ENCODE measurements around the gene TRIM38. TPM values are rescaled to one million over a fixed set of nuclear protein-coding genes. Genes with fewer than 3 reads are reported as not detected.

The TRIM38 gene
- total and polyA plus RNA-seq, 2 of the 13 experiments (the other 11 are each of a cell fraction or from before 2014, with no cell fraction given): 2.5 to 3.1 TPM

- TF ChIP-seq NBN (conservative IDR thresholded peaks at IDR 0.05) (no peak), MIER3 (CRISPR knock-in tag; IDR thresholded peaks at IDR 0.05; ENCODE audit: borderline replicate concordance) (no peak; the same call in 1 of the 2 replicates), HMG20B (CRISPR knock-in tag; conservative IDR thresholded peaks at IDR 0.05) (no peak), CAMTA2 (CRISPR knock-in tag; IDR thresholded peaks at IDR 0.05; ENCODE audit: borderline replicate concordance) (no peak), SMARCC2 (IDR thresholded peaks at IDR 0.05) (no peak), PHF21A (CRISPR knock-in tag; IDR thresholded peaks at IDR 0.05) (no peak), ELK4 (CRISPR knock-in tag; IDR thresholded peaks at IDR 0.05; ENCODE audit: borderline replicate concordance) (no peak), HDAC2 (CRISPR knock-in tag; IDR thresholded peaks at IDR 0.05) (peak; percentile 47; the same call in 1 of the 2 replicates), ARNTL (CRISPR knock-in tag; IDR thresholded peaks at IDR 0.05) (no peak), FLYWCH1 (CRISPR knock-in tag; IDR thresholded peaks at IDR 0.05) (no peak), ZNF3 (CRISPR knock-in tag; IDR thresholded peaks at IDR 0.05) (no peak), ZNF563 (CRISPR knock-in tag; IDR thresholded peaks at IDR 0.05) (no peak), PRMT3 (CRISPR knock-in tag; IDR thresholded peaks at IDR 0.05; ENCODE audit: borderline replicate concordance, low read depth) (no peak), ELF3 (CRISPR knock-in tag; IDR thresholded peaks at IDR 0.05) (peak; percentile 54), RNF219 (CRISPR knock-in tag; IDR thresholded peaks at IDR 0.05) (no peak), ARNT2 (CRISPR knock-in tag; IDR thresholded peaks at IDR 0.05; ENCODE audit: low read depth) (no peak), ZNF615 (CRISPR knock-in tag; IDR thresholded peaks at IDR 0.05; ENCODE audit: borderline replicate concordance) (no peak), FOXK2 (IDR thresholded peaks at IDR 0.05) (no peak), NFE2L2 (IDR thresholded peaks at IDR 0.05; ENCODE audit: low read length) (no peak), NR2F1 (CRISPR knock-in tag; IDR thresholded peaks at IDR 0.05) (no peak), NR2F6 (IDR thresholded peaks at IDR 0.05) (no peak; the same call in 1 of the 2 replicates), NR2F6 (CRISPR knock-in tag; IDR thresholded peaks at IDR 0.05) (no peak; the same call in 1 of the 2 replicates)
- TF ChIP-seq, protein P1, sequence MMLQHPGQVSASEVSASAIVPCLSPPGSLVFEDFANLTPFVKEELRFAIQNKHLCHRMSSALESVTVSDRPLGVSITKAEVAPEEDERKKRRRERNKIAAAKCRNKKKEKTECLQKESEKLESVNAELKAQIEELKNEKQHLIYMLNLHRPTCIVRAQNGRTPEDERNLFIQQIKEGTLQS (CRISPR knock-in tag; IDR thresholded peaks at IDR 0.05): no peak
- TF ChIP-seq, protein P2, sequence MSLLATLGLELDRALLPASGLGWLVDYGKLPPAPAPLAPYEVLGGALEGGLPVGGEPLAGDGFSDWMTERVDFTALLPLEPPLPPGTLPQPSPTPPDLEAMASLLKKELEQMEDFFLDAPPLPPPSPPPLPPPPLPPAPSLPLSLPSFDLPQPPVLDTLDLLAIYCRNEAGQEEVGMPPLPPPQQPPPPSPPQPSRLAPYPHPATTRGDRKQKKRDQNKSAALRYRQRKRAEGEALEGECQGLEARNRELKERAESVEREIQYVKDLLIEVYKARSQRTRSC (CRISPR knock-in tag; IDR thresholded peaks at IDR 0.05; ENCODE audit: low read depth): no peak
- TF ChIP-seq, protein P3, sequence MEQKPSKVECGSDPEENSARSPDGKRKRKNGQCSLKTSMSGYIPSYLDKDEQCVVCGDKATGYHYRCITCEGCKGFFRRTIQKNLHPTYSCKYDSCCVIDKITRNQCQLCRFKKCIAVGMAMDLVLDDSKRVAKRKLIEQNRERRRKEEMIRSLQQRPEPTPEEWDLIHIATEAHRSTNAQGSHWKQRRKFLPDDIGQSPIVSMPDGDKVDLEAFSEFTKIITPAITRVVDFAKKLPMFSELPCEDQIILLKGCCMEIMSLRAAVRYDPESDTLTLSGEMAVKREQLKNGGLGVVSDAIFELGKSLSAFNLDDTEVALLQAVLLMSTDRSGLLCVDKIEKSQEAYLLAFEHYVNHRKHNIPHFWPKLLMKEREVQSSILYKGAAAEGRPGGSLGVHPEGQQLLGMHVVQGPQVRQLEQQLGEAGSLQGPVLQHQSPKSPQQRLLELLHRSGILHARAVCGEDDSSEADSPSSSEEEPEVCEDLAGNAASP (CRISPR knock-in tag; IDR thresholded peaks at IDR 0.05; ENCODE audit: borderline replicate concordance): peak; percentile 38; the same call in 1 of the 2 replicates
- TF ChIP-seq, protein P4, sequence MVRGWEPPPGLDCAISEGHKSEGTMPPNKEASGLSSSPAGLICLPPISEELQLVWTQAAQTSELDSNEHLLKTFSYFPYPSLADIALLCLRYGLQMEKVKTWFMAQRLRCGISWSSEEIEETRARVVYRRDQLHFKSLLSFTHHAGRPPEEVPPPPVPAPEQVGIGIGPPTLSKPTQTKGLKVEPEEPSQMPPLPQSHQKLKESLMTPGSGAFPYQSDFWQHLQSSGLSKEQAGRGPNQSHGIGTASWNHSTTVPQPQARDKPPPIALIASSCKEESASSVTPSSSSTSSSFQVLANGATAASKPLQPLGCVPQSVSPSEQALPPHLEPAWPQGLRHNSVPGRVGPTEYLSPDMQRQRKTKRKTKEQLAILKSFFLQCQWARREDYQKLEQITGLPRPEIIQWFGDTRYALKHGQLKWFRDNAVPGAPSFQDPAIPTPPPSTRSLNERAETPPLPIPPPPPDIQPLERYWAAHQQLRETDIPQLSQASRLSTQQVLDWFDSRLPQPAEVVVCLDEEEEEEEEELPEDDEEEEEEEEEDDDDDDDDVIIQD (CRISPR knock-in tag; IDR thresholded peaks at IDR 0.05; ENCODE audit: low read depth): peak; percentile 85
Observed at GRCh38 chr6:25913741-25914140, 48.9 kb upstream of the TRIM38 start (continued).
